Measurements from ENCODE around the gene CASP12.

The CASP12 gene

DNA sequence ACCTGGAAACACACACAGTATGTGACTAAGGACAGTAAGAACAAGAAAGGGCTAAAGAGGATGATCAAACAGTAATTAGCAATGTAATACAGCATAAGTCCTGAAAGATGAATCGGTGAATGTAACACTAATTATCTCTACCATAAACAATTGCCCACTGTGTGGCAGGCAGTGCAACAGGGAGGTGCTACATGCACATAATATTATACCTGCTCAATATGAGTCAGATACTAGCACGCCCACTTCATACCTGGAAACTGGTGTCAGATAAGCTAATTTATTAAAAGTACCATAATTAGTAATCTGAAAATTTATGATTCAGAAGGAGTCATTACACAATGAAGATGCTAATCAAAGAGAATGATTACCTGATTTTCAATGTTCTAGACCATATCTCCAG lies 14.9 kb downstream of the CASP12 start:
- DNase-seq = no peak

DNA sequence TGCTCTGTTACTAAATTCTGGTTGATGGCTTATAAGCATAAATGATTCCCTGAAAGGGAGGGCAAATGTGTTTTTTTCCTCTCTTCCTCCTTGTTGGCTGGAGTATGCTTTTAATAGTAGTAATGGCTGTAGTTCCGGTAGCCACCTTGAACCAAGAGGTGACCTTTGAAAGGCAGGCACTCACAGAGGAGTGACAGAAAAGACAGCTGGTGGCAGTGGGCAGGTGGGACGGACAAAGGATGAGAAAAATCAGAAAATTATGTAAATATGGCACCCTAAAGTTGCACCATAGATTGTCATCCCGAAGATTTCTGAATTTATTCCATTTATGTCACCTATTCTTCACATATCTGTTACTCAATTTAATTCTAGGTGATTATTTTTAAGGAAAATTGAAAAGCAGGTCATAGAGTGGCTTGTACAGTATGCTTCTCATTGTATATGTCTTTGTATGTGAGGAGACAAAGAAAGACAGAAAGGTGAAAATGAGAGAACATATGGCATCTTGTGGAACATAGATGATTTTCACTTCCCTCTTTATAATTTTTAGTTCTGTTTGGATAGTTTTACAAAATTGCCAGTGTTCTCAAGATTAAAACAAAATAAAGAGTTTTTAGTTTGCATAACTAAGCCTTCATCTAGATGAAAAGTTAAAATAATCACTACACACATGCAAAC lies 17.0 kb downstream of the CASP12 start:
- DNase-seq = no peak

DNA sequence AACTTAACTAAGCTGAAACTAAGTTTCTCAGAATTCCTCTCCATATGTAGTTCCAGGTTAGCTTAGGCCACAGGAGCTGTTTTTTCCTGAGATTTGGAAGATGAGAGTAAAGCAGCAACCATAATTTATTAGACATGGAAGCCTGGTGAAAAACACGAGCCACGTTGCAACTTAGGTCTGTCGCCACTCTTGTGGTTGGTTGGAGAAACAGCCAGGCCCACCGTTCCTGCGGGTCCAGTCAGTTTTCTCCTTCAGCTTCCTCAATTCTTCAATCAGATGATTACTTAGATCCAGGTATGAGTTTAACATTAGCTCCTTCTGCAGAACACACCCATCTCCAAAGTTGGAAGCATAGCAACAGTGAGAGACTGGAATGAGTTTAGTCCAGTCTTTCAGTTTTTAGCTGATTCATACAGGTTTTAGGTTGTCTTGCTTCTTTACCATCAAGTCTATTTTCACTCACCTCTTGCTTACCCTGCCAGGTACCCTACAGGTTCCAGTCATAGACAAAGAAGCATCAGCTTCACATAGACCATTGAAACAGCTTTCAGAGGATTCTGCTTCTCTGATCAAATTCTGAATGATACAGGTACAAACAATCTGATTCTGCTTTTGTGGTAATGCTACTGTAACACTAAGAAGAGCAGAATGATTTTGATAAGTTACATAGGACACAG lies 18.6 kb downstream of the CASP12 start:
- DNase-seq = no peak

DNA sequence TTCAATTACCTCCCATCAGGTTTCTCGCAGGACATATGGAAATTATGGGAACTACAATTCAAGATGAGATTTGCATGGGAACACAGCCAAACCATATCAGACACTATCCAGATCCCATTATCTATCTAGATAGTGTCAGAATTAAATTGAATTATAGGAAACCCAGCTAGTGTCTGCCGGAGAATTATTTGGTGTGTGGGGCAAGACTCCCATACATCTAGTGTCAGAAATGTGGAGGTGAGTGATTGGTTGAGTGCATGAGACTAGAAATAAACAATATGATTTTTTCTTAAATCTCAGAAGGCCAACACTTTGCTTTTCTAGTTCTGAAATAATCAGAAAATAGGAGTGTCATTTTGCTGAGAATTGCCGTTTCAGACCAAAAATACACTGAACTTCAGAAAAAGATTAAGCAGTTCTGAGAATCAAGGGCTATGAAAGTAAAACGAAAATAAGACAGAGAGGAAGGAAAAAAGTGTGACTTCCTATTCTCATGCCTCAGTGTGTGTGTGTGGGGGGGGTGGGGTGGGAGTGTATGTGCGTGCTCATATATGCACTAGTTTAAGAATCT lies 21.3 kb downstream of the CASP12 start:
- no peak for DNase-seq

DNA sequence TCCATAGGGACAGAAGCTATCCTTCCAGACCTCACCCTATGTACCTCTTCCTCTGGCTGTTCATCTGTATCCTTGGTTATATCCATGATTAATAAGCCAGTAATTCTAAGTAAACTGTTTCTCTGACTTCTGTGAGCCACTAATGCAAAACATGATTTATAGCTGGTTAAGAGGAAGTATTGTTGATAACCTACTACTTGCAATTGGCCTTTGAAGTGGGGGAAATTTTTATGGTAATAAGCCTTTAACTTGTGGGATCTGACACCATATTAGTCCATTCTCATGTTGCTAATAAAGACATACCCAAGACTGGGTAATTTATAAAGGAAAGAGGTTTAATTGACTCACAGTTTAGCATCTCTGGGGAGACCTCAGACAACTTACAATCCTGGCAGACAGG lies 21.9 kb downstream of the CASP12 start:
- DNase-seq = no peak

DNA sequence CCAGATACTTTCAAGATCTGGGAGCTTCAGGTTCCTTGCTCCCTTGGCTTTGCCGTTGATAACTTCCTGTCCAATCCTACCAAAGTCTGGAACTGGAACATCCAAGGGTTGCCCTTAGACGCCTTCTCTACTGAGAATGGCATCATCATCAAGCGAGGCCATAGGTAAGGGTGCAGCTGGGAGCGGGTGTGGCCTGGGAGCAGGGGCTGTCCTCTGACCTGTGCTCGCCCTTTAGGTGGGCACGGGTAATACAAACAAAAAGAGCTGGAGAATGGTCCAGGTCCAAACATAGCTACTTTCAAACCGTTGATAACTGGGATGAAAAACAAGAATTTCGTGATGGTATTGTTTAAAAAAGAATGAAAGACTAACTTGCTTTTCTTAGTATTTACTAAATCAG lies 25.0 kb downstream of the CASP12 start:
- no peak for DNase-seq

DNA sequence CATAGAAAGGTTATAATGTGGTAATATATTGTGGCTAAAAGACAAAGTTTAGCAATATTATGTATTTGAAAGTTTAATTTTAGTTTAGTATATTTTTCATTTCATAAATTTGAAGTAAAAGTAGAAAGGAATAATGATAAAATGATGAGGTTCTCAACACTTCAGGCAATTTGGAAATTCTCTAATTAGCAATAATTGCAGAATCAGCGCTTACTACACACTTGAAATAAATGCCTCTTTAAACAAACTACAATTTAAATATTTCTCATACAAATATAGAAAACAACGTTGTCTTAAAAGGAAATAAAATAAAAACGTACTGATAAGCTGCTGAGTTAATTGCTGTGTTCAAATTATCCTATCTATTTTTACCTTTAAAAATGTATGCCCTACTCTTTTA lies 25.9 kb downstream of the CASP12 start:
- no peak for DNase-seq

DNA sequence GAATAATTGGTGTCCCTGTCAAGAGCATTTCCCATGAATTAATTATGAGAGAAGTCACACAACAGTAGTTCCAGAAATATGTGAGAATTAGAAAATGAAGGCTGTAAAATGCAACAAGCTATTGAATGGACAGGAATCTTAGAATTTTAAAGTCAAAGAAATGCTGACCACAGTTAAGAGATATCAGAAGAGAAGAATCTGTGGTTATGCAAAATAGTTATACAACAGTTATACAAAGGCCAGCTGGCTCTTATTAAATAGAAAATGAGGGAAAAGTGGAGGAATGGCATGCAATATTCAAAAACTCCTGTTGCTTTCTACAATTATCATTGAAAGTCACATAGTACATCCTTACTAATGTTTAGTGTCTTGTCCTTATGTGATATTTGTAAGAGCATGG lies 27.4 kb downstream of the CASP12 start:
- DNase-seq = no peak

DNA sequence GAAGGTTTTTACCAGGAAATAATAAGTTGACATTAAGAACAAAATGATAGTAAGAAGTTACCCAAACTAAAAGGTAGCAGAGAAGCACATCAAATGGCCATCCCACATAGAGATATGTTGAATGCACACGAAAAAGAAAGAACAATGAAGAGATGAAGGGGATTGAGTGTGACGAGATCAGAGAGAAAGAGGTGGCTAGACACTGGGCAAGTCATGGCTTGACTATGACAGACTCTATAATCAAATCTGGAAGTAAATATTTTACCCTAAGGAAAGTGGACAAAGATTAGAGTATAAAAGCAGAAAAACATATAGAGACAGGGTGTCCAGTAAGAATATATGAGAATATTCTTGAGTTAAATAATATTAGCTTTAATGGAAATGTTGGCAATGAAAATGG lies 31.4 kb downstream of the CASP12 start:
- DNase-seq = no peak

DNA sequence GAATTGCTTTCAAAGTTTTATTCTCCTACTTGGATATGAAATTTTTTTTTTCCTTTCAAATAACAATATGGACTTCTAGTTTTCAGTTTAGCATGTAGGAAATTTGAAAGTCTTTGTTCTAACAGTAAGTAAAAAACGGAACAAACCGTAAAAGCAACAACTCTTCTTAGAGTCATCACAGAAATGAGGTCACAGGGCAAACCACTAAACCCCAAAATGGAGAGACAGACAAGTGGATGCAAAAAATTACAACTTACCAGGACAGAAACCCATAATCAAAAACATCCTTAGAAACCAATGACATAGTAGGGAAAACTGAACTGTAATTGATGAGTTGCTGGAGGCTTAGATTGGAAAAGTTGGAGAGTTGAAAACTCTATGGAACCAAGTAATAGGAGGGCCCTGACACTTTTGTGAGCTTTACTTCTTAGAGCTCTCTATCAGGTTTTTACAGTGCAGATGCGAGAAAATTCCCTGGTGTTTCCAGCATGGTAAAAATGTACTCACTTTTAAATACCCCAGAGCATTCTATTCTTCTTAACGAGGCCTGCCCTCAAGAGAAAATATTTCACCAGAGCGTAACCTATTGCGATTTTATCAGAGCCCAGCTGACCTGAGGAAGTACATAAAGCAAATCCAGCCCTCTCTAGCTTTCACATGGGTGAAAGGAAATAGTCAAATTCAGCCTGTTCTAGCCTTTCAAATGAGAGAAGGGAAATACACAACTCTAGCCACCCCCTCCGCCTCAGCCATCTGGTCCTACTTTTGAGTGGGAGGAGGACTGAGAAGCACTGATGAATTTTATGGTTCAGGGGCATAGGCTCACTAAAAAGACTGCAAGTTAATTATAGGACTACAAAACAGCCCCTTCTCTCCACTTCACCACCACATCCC lies 39.1 kb downstream of the CASP12 start:
- DNase-seq = peak; percentile 10

DNA sequence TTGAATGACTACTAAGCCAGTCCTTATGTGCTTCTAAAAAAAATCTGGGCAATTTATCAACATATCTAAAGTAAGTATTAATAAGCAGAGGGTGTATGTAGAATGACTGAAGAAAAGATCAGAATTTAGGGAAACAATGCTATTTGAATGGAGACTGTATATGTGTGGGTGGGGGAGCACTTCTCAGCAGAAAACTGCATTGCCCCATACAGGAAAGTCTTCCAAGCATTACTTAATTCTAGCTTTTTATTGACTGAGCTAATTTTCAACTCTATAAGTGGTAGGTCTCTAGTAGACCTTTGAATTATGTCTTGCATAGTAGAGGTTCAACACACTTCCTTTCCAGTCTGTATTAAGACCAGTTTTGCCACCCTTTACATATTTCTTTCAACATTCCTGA lies 41.7 kb downstream of the CASP12 start:
- no peak for DNase-seq

DNA sequence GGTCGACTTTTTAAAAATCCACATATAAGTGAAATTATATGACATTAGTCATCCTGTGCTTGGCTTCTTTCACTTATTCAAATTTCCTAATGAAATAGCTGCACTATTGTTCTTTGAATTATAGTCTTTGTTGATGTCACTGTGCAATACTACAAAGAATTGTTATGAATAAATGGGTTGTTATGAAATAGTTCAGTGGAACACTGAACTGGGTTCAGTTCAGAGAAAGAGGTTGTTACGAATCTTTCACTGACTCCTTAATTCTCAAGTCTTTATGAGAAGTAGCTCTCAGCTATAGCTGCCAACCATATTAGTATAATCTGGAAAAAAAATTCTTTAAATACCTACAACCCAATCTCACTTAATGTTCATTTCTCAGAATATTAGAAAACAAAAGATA lies 42.3 kb downstream of the CASP12 start:
- DNase-seq = no peak

DNA sequence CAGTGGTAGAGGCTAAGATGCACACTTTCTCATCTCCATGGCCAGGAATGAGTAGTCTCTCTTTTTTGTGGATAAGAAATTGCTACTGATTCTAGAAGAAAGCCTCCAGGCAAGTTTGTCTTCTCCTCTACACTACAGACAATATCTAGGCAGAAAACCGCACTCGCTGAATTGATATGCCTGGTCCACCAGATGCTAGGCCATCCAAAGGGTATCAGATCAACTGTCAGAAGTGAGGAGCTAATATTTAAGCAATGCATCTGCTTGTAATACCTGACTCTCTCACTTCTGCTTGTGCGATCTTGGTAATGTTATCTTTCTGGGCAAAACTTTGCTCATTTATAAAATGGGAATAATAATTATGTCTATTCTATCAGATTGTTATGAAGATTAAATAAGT lies 45.0 kb downstream of the CASP12 start:
- DNase-seq = no peak

DNA sequence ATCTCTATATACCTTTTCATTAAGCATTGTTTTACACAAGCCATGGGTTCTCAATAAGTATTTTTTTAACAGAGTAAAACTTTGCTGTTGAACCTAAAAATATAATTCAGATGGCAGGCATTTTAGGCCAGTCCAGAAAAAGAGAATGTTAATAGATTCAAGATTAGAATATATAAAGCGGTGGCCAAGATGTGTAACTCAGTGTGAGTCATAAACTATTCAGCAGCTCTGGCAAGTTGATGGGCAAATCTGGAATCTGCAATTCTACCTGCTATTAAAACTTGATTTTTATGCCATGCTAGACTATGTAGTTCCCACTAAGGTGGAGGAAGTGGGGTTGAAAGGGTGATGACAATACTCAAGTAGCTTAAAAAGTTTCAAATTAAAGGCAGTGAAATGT lies 45.4 kb downstream of the CASP12 start:
- no peak for DNase-seq

DNA sequence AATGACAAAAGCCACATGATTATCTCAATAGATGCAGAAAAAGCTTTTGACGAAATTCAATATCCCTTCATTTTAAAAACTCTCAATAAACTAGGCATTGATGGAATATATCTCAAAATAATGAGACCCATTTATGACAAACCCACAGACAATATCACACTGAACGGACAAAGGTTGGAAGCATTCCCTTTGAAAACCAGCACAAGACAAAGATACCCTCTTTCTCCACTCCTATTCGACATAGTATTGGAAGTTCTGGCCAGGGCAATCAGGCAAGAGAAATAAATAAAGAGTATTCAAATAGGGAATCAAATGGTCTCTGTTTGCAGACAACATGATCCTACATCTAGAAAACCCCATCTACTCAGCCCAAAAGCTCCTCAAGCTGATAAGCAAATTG lies 52.0 kb downstream of the CASP12 start:
- no peak for DNase-seq

DNA sequence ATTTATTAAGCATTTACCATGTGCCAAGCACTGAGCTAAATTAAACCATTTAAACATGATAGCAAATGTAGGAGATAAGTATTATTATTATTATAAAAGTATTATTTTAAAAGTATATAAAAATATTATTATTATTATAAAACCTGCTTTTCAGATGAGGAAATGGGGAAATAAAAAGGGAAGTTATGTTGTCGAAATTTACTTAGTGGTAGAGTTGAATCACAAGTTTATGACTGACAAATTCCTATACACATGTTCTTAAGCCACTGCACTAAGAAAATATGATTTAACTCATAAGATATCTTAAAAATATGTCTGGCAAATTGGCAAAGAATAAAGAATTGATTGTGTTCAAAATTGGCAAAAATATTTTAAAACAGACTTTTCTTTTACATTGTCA lies 53.8 kb downstream of the CASP12 start:
- DNase-seq = no peak

DNA sequence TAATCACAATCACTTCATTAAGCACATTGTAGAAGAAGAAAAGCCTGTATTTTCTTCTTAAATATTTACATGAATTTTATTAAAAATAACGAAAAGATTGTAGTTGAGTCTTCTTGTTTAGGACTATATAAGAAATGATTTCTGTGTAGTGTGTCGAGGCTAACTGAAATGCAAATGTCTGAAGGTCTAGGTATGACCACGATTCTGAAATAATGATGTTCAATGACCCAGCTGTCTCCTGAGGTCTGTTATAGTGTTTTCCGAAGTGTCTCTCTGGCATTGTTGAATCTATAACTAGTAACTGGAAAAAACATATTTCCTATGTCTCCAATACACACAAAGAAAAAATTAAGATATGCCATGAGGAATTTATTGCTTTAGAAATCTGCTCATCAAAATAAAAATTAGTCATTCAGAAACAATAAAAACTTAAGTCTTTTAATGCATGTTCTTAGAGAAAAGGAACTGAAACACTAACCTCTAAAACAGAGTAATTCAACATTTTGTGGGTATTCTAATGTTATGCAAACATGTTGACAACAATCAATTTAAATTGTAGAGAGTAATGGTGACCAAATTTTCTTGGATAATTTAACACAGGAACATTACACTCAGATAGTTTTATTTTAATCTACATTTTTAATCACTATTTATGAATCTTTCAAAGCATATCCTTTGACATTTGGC lies 55.0 kb downstream of the CASP12 start:
- DNase-seq = no peak

DNA sequence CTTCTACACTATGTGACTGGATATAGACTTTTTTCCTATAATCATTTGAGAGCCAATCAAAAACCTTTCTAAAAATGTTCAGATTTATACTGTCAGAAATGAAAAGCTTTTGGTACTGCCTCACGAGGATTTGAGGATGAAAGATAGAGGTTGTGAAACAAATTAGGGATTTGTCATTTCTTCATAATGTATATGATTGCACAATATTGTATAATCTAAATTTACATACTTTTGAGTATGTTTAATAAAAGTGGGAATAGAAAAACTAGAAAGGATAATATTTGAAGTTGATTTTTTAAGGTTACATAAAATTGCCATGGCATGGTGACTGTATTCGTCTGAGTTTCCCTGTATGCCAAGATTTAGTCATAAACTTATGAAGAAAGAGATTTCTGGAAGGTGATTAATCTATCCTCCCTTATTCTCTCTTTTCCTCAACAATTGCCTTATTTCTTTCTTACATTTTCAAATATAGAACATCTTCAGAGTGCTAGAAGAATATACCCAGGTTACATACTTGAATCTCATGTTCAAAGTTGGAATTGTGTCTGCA lies 56.2 kb downstream of the CASP12 start:
- no peak for DNase-seq

DNA sequence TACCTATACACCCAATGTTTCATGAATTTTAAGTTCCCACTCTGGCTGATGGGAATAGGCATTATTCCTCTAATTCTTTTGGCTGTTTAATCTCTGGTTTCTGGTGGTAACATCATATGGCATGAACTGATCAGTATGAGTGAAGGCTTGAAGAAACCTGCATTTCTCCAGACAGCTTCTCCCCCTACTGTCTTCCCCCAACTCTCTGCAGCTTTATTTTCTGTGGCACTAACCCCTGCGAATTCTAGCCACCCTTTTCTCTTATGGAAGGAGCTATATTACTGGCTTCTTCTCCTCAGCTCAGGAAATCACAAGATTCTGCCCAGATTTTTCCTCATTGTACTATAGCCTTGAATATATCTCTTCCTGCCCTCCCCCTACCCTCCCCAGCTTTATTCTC lies 57.1 kb downstream of the CASP12 start:
- DNase-seq = no peak

DNA sequence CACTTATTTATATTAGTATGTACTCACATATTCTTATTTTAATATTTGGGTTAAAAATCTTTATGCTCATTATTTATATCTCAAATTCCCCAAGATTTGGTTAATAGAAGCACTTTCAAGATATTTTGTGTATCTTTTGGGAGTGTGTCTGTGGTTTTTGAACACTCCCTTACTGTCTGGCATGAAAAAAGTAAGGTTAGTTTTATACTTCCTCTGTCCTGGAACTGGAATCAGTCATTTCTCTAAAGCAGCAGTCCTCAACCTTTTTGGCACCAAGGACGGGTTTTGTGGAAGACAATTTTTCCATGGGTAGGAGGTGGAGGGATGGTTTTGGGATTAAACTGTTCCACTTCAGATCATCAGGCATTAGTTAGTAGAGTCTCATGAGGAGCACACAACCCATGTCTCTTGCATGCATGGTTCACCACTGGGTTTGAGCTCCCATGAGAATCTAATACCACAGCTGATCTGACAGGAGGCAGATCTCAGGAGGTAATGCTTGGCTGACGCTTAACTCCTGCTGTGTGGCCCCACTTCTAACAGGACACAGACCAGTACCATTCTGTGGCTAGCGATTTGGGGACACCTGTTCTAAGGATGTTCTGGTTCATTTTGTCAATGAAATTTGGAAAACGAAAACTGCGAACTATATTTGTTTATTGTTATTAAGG lies 60.2 kb downstream of the CASP12 start:
- no peak for DNase-seq

DNA sequence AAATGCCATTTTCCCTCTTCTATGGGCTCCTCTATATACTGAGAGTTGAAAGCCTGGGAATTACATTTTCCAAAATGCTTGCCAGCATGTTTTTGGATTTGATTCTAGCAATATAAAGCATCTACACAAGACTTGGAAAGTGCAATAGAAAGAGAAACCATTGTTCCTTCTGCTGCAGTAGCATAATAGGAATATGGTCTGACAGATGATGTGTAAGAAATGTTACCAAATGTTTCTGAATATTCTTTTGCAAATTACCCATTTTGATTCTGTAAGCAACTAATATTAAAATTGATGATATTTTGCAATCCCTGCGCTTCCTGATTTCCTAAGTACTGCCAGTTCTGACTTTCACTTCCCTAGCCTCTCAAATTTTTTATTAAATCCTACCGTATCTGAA lies 61.6 kb downstream of the CASP12 start:
- no peak for DNase-seq
